Amygdala (tissue), 56 donors: ENCODE data around the gene NDUFS6.
"Not testable (repeated sequence)": the region's sequence is repeated elsewhere in the genome, so short reads cannot be mapped to it uniquely, and the experiment has no call there.

Experiments
- DNase-seq, 56 donors: peaks; one replicate each; lab custom pipeline; 2025; lab: John Stamatoyannopoulos, UW

The NDUFS6 gene

DNA sequence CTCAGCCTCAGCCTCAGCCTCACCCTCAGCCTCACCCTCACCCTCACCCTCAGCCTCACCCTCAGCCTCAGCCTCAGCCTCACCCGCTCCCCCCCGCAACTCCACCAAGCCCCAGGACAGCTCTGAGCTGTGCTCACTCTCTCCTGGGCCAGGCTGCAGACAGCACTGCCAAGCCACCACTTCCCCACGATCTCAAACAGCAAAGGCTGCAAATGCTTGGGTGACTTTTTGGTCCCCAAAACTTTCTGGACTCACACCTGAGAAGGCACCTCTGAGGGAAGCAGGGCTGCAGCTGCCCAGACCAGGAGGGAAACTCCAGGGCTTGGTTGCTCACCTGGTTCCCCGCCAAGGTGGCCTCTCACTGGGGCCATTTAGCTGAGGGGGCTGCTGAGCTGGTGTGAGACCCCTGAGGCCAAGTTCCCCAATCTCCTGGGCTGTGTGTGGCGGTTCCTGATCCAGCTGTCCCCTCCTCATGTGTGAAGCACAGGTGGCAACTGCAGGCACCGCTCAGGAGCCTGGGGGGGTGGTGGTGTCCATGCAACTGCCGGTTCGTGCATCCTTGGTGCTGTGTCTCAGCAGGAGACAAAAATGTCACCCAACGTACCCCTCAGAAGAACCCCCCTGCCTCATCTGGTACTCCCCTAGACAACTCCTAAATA lies 19.4 kb upstream of the NDUFS6 start:
- no peak for DNase-seq

DNA sequence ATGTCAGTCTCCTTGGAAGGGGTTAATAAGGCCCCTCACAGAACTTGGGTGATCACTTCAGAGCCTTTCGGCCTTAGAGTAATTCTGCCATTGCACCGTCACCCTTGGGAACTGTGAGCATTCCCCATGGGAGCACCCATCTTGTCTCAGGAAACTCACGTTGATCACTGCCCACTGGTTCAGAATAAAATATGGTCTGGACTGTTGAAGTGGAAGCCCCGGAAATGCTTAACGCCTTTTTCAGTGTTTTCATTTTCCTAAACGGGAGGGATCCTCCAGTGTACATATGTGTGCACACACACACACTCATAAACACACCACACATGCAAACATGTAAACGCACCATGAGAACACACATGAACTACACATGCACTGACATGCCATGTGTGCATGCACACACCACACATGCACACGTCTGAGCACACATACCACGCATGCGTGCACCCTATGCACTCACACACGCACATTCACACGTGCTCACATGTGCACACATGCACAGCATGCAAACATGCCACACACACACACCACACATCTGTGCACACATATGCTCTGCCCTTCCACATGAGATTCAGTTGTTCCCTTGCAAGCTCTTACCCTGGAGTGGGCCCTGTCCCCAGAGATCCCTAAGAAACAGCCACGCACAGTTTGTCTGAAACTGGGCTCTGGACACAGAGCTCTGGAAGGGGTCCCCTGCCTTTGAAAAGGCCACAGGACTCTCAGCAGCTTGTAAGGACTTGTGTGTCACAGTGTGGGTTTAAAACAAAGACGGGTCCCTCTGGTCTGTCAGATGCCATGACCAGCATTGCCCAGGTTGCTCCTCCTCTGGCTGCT lies 18.6 kb upstream of the NDUFS6 start:
- DNase-seq = no peak

DNA sequence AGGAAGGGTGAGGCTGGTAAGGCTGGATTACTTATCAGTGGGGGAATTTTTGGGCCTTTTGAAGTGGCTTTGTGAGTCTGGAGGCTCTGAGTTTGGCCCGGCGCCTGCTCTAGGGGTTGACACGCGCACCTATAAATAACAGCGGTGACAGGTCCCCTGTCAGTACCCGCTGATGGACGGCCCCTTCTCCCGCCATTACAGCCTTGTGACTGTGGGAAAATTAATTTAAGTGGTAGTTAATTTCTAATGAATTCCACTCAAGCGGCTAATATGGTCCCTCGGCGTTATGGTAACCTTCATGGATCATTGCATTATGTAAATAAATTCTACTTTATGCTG lies 18.0 kb upstream of the NDUFS6 start:
- no peak for DNase-seq

DNA sequence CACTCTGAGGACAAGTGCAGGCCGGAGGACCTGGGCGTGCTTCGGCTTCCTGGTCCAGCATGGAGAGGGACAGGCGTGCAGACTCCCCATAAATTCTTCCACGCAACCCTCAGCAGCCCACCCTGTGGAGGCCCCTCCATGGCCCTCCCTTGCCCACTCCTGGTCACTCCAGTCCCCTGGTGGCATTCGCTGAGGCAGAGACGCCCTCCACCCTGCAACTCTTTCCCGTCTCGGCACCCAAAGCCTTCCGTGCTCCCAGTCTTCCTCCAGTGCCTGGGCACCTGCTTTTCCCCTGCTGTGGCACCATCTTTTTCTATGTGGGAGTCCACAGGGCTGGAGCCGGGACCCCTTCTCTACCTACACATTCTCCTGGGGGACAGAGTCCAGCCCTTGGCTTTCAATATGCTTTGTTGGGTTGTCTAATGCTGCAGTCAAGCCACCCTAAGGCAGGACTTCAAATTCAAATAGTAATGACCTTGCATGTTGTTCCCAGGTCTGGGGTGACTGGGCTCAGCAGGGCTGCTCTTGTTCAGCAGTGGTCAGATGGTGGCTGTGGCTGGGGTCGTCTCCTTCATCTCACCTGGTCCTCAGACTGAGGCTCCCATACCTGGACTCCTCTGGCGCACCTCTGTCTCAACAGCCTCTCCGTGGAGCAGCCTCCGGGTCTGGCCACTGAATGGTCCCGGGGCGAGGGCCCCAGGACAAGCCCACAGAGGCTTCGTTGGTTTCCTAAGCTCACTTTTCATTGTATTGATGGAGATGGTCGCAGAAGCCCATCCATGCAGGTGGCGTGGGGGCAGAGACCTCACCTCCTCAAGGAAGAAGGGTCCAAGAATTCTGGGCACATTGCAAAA lies 16.8 kb upstream of the NDUFS6 start:
- no peak for DNase-seq

DNA sequence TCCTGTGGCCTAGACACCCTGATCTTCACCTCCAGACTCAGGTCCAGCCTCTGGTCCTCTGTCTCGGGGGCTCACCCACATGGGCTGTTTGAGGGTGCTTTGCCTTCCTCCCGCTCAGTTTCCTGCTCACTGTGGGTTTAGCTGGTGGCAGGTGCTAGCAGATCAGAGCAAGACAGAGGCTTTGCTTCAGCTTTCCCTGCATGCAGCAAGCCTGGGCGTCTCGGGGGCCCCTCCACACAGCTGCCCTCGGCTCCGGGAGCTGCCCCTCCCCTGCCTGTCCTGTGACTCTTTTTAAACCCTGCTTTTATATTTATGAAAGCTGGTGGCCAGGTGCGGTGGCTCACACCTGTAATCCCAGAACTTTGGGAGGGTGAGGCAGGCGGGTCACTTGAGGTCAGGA lies 16.1 kb upstream of the NDUFS6 start:
- no peak for DNase-seq

DNA sequence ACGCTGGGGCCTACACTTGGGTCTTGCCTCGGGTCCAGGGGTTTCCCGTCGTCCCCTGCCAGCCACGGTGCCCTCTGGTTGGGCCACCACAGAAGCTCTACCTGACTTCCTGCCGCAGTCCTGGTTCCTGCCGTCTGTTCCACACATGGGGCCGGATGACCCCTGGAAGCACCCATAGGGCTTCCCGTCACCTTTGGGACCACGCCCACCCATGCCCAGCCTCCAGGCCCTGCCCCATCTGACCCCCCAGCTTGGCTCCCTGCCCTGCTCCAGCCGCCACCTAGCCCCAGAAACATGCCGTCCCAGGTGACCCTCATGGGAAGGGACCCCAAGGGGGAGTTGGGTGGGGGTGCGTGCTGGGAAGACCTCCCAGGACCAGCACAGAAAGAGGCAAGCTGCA lies 15.2 kb upstream of the NDUFS6 start:
- DNase-seq = no peak

DNA sequence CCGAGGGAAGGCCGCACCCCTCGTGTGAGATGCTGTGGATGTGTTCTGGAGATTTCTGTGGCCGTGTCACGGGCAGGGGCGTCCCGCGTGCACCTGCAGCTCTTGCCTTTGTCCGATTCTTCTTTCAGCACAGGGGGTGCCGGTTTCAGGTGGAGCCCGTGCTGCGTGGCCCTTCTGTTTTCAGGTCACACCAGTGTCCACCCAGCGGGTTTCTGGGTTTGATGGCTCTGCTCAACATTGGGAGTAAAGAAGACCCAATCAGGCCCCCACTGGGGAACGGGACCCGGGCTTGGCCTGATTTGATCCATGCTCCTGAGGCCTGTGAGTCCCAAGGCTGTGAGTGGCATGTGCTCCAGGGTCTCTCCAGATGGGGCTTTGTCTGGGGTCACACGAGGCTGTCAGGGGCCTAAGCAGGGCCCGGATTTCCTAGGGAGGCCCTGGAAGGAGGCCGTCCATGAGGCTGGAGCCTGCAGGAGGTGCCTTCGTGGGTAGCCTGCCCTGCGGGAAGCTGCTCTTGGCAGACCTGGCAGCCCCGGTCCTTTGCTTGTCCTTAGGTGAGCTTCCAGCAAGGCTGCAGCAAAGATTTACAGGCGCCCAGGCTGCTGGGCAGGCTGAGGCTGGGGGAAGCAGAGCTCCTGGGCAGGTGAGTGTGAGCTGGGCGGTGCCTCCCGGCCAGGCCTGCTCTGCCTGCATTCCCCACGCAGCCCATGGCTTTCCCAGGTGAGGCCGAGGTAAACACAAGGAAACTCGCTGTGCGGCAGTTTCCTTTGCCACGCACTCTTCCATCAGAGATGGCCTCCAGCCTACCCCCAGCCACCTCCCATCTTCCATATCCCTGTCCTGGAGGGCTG lies 14.4 kb upstream of the NDUFS6 start:
- DNase-seq = no peak

DNA sequence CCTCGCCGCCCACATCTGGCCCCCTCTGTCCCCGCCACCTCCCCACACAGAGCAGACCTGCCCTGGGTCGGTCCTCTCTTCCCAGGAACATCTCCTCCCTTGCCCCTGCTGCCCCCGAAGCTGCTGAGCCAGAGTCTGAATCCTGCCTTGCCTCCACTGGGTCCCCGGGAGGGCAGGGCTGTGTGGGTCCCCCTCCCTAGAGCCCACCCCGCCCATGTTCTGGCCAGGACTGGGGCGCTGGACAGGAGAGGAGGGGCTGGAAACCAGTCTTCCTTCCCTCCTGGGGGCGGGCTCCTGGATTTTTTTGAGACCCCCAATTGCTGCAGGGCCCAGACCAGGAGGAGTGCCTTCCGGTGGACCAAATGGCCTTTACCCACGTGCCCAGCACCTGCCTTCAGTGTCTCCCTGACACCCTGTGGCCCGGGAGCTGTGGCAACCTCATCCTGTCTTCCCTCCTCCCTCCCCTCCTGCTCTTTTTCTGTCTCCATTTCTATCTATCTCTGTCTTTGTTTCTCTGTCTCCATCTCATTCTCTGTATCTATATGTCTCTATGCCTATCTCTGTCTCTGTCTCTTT lies 13.6 kb upstream of the NDUFS6 start:
- DNase-seq = no peak

DNA sequence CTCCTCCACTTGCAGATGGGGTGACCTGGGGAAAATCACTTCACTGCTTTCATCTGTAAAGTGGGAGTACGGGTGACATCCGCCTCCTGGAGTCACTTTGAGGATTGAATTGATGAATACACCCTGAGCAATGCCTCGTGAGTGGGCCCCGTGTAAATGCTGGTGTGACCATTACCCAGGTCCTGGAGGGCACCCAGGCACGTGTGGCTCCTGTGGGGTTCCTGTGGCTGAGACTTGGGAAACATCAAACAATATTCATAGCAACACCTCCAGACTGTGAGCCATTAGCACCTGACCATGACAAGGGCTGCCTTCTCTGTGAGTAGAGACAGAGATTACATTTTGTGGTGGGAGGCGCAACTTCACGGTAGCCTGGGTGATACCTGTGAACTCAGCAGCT lies 13.0 kb upstream of the NDUFS6 start:
- no peak for DNase-seq

DNA sequence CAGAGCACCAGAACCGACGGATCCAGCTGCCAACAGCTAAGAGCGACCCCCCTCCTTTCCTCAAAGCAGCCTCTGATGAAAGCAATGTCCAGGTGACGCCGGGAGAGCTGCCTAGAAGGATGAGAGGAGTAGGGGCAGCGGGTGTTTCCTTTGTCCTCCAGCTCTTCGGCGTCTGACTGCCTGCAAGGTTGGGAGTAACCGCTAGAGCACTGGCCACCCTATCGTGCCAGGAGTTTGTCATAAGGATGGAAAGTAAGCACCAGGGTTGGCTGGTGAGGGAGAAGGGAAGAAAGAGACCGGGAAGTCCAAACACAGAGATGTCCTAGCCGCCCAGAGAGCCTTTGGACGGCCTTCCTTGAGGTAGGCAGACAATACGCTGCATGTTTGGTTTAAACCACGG lies 12.4 kb upstream of the NDUFS6 start:
- no peak for DNase-seq

DNA sequence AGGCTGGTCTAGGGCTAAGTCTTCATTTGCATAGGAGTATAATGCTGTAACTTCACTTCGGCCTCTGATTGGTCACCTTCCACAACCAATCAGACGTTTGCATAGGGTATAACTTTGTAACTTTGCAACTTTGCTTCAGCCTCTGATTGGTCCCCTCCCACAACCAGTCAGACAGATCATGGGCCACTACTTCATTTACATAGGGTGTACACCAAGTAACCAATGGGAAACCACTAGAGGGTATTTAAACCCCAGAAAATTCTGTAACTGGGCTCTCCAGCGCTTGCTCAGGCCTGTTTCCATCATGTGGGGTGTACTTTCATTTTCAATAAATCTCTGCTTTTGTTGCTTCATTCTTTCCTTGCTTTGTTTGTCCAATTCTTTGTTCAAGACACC lies 11.8 kb upstream of the NDUFS6 start:
- DNase-seq = not testable (repeated sequence)

DNA sequence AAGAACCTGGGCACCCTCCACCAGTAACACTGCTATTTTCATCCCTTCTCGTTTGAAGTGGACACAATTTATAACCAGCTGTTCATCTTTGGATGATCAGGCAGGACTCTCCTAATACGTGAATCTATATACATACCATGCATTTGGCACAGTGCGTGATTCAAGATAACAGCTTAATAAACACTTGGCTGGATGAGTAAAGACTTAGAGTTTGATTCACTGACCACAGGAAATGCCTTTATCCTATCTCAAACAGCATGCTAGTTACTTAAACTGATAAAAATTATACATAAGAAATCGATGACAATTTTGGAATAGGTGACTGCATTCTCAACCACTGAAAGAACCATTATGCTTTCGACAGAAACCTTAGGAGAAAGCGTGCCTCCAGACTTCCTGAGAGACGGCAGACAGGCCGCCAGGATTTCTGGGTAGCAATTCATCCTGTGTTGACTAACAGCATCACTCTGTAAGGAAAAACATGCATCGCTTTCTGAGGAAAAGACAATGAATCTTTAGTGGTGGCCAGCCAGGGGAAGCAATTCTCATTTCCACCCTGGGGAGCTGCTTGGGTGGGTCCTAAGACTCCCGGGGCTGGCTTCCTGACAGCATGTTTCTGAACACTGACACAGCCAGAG lies 11.3 kb upstream of the NDUFS6 start:
- no peak for DNase-seq

DNA sequence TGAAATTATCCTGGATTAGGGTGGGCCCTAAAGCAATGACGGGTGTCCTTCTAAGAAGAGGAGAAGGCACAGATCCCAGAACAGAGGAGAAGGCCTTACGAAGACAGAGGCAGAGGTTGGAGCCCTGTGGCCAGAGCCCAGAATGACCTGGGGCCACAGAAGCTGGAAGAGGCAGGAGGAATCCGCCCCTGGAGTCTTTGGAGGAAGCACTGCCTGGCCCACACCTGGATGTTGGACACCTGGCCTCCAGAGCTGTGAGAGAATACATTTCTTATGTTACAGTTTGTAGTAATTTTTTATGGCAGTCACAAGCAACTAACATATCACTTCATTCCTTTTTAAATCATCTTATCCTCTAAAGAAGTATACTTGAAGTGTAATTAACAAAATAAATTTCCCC lies 10.0 kb upstream of the NDUFS6 start:
- DNase-seq = no peak

DNA sequence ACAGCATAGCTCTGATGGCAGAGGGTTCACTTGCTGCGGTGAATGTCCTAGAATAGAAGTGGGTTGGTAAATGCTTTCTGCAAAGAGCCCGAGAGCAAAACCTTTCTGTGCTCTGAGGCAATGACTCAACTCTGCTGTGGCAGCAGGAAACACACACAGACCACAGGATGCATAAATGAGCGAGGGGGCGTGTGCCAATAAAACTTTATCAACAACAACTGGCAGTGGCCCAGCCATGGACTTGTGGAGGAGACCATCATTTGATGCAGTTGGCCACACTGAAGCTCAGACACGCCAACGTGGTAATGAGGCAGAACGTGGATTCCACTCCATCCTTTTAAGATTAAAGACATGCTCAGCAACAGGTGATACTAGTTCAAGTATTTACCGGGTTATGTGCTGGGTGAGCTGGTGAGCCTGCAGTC lies 8.4 kb upstream of the NDUFS6 start:
- DNase-seq = no peak

DNA sequence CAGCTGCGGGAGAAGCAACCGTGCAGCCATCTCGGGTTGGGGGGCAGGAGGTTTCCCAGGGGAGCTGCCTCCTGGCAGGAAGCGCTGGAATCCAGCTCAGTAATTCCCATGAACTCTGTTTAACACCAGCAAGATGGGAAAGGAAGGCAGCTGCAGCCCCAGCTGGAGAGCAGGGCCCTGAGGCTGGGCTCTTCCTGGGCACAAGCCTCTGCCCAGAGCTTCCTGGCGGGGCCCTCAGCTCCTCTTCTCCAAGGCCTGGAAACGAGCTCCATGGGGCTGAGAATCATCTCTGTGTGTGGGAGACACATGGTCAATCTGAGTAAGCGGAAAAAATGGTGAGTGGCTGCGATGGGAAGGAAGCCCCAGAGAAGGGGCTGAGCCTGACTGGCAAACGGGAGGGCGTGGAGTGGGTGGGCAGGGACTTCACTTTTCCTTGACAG lies 7.9 kb upstream of the NDUFS6 start:
- no peak for DNase-seq

DNA sequence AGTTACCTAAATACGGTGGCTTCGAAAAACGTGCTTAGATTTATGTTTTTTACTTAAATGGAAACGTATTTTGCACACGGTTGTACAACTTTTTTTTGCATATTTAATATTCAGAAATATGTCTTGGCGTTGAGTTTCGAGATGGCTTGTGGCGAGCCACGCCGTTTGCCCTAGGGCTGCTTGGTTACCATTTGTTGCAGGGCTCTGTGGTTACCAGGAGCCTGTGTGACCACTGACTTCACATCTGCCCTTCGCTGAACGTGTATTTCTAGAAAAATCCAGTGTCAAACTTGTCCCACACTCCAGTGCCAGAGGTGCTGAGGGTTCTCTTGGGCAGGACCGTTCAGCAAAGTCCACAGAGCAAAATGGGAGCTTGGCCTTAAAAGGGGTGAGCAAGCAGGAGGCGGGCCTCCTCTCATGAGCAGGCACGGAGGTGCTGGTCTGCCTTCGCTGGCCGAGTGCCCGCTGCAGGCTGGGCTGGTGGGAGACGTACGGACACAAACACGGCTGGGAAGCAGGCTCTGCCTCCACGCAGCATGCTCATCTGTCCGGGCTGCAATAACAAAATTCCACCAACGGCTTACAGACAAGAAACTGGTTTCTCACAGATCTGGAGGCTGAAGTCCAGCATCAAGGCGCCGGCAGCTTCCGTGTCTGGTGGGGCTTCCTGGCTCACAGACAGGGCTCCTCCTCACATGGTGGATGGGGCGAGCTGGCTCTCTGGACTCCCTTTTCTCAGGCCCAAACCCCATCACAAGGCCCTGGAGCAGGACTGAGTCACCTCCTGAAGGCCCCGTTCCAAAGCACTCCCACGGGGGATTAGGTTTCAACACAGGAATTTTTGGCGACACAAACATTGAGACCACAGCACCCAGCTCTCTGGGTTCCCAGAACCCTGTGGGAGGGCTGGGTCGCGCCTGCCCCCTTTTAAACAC lies 7.0 kb upstream of the NDUFS6 start:
- DNase-seq = no peak

DNA sequence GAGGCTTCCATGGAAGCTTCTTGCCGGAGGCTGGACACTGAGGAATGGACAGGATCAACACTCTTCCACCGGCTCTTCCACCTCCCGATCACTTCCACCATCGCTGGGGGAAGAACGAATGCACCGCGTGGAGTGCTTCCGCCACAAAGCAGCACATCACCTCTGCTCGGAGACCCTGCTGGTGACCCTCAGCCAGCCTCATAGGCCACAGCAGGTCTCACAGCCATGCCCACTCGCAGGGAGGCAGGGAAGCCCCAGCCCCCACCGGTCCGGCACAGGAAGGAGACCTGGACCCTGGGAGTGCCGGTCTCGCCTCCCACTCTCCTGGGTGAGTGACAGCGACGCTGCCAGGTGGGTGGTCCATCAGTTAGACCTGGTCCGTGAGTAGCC lies 6.3 kb upstream of the NDUFS6 start:
- no peak for DNase-seq

DNA sequence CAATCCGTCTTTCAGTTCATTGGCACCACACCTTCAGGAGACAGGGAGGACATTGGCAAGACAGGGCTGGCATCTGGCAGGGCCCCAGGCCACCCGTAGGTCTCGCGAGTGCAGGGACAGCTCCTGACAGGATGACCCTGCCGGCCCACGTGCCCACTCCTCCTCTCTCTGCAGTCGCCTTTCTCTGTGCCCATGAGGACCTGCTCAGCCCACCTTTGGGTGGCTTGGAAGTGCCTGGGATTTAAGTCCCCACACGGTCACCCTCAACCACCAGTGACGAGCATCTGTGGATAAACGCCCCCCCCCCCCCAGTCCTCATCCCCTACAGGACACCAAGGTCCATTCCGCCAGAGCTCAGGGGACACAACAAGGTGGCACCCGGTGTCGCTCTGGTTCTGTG lies 5.7 kb upstream of the NDUFS6 start:
- DNase-seq = no peak

DNA sequence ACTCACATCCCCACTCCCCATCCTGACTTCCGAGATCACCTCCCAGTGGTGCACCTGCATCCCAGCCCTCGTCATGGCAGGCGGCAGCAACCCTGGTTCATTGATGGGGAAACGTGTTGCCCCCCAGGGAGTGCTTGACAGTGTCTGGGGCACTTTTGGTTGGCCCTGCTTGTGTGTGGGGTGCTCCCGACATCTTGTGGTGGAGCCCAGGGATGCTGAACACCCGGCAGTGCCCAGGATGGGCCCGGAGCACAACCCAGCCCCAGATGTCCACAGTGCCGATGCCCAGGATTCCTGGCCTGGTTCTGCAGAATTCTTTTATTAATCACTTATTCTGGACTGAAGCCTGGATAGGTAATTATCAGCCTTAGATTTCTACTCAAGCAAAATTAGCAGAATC lies 5.3 kb upstream of the NDUFS6 start:
- no peak for DNase-seq
